COLO668 (cell line): Measurements from ENCODE around the gene C6orf89.

Experiments used
- DNase-seq: peaks from one replicate; lab custom pipeline; 2025; ENCODE audit not compliant: unreplicated experiment; lab: John Stamatoyannopoulos, UW

Gene C6orf89

DNA sequence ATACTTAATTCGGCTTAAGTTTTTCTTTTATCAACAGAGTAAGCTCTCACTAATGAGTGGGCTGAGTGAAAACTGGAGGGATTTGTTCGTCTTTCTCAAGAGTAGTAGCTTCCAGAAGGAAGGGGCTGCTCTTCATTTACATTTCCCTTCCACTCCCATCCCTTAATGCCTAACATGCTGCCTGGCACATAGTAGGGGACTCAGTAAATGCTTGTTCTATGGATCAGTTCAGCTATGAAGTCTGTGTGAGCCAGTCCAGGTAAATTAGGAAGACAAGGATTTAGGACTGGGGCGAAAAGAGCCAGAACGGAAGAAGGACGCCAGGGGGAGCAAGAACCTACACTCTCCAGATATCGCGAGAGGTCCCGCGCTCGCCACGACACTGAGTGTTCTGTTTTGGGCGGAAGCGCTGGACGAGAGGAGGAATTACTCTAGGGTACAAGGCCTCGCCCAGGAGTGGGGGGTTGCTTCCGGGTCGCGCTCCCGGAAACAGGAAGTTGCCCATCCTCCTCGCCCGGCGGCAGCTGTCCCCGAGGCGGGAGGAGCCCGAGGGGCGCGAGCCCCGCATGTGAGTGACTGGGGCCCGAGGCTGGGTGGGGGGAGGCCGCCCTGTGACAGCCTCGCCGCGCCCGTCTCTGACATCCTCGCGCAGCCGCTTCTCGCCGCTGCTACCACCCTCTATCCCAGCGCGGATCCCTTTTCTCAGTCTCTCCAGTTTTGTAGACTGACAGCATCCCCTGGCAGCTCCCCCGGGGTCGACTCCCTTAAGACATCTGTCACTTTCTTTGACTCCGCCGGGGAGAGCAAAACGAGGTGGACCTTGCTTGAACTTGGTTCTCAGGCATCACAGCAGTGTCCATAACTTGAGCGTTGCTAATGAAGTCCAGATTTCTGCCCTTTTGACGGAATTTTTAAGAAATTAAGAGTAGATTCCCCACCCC is at the start of gene C6orf89:
TSS of gene C6orf89 (plus strand) at position 492 of the 941 bp plus-strand sequence. CDS start 13,493 bp downstream, outside the sequence.
- DNase-seq: peak; percentile 93

DNA sequence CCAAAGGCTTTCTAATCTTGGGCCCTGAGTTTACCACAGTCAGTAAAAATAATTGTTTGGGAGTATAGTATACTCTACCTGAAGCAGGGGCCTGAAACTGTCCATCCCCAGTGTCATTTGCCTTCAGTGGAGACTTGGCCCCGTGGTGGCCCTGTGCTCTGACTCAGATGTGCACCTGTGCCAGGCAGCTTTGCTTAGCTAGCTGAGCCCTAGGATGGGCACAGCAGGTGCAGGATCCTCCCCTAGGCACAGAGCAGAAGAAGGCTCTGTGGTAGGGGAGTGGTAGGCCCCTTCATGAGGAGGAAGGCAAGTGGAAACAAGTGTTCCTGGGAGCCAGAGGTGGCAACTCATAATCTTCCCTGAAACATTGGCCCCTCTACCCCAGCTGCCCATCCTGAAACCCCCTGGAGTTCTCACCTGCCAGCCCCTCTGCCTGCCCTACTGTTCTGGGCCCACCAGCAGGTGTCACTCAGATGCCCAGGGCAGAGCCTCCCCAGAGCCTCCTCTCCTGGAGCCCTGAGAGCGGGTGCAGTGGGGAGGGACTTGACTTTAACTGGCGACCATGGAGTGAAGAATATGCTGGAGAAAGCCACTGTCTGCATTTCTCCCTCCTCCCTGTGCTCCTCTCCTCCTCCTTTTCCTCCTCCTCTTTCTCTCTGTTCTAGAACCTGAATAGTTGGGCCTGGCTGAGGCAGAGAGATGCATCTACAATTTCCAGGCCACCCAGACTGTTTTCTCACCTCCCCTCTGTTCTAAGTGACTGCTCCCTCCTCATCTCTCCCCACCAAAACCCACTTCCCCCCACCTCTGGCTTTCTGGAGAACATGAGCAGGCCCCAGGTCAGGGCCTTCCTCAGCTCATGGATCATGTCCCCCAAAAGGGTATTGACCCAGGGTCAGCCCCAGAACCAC is 49.4 kb upstream of the C6orf89 start:
- no peak for DNase-seq

DNA sequence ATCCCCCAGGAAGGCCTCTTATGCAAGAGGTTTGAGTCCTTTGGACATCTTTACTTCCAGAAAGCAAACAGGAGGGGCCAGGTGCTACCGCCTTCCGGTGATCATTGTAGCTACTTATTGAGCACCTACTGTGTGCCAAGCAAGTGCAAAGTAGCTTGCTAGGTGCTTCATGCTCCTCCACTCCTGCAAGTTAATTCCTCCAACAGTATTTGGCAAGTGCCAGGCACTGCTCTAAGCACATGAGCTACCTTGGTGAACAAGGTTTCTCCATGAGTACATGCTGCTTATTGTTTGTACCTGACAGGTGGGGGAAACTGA is 48.8 kb upstream of the C6orf89 start:
- DNase-seq: no peak

- no peak for DNase-seq
These were observed 48.1 kb upstream of the C6orf89 start for GRCh38 chr6:36837686-36838085.

- DNase-seq: no peak
These were observed 46.6 kb upstream of the C6orf89 start, which contains the start of gene CPNE5 for GRCh38 chr6:36838896-36839748. Gene CPNE5, minus strand, starts transcription at chr6:36839444. Its CDS starts 67 bp downstream, at chr6:36839377.

- peak; percentile 13 for DNase-seq
These were observed 45.9 kb upstream of the C6orf89 start for GRCh38 chr6:36839749-36840431.

GRCh38 chr6:36840432-36841403 is 45.0 kb upstream of the C6orf89 start:
- no peak for DNase-seq

DNA sequence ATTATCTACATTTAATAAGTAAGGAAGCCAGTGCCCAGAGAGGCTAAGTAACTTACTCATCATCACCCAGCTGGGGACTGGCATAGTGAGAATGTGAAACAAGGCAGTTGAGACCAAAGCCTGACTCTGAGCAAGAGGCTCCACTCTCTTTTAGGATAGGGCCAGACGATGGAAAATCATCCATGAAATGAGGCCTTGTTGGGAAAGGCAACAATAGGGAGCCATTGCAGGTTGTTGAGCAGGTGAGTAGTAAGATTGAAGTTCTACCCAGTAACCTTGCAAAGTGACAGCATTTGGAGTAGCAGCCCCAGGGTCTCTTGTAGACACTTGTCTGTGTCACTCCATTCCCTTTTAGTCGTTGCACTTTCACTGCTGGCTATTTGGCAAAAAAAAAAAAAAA is 44.0 kb upstream of the C6orf89 start:
- DNase-seq: no peak

GRCh38 chr6:36843170-36843569 is 42.6 kb upstream of the C6orf89 start:
- DNase-seq: no peak

- DNase-seq: no peak
These were observed 41.3 kb upstream of the C6orf89 start for GRCh38 chr6:36844232-36845170.

GRCh38 chr6:36845233-36845632 is 40.5 kb upstream of the C6orf89 start:
- no peak for DNase-seq

- DNase-seq: no peak
These were observed 38.6 kb upstream of the C6orf89 start for GRCh38 chr6:36847152-36847551.

- DNase-seq: no peak
These were observed 37.8 kb upstream of the C6orf89 start for GRCh38 chr6:36847991-36848390.

GRCh38 chr6:36848658-36849441 is 36.9 kb upstream of the C6orf89 start:
- no peak for DNase-seq

DNA sequence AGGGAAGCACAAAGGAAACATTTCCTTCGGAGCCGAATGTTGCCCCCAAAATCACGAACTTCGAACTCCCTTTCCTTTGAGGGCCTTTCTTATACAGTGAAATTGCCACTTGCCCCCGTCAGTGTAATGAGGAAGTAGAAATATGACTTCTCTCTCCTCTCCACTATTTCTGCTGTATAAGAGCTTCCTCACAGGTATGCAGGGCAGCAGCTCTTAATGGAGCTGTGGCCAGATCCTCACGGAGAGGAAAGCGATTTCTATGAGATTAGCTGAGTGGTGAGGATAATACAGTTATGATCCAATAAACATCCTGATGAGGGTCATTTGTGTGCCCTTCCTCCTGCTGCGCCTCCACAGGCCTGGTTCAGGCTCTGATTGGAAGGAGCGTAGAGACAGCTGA is 35.7 kb upstream of the C6orf89 start:
- no peak for DNase-seq

GRCh38 chr6:36851149-36851614 is 34.6 kb upstream of the C6orf89 start:
- DNase-seq: peak; percentile 14

DNA sequence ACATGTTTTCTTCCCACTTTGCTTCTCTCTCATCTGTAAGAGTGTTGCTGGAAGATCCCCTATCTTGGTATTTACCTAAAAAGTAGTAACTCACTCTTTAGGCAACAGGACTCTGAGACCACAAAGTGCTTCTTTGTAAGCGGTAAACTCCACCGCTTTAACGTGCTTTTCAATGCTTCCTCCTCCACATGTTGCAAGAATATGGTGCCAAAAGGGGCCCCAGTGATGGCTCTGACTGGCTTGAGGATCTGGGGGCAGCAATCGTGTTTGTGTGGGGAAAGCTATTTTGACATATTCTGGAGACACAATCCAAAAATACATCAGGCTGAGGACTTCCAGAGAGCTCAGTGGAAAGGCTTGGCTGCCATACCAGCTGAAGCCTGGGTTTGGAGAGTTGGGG is 34.1 kb upstream of the C6orf89 start:
- no peak for DNase-seq
